Dermis blood vessel endothelial cell (primary cell): ENCODE measurements around the gene DTL. TPM values are rescaled to one million over a fixed set of nuclear protein-coding genes. Genes with fewer than 3 reads are reported as not detected.

Experiments used
- DNase-seq: peaks from one replicate; pipeline ENCODE4 v3.0.0; 2010
- total RNA-seq: library from RNA; depleted of rRNA; stranded (reverse); fragments of >200 nt; gene quantifications from 2 replicates; pipeline ENCODE4 v1.2.3, GENCODE V29; 2014

The DTL gene
- total RNA-seq, 1 donor from 2014 or later = 12.6 TPM

GRCh38 chr1:212098310-212098709 lies 62.8 kb downstream of the DTL start:
- DNase-seq = no peak

GRCh38 chr1:212098771-212099170 lies 63.2 kb downstream of the DTL start:
- DNase-seq = no peak

DNA sequence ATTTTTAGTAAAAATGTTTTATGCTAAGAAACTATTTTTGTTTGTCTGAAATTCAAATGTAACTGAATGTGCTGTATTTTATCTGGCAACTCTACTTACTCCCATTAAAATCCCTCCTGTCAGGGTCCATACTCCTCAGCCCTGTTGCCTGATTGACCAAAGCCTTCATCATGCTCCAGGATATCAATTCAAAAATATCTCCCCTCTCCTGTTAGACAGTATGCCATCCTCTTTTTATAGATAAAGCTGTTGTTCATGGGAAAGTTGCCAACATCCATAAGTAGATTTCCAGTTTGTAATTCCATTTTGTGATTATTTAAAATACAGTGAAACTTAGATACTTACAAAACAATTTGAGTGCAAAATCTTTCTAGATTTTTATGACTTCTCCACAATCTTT lies 65.7 kb downstream of the DTL start:
- no peak for DNase-seq

DNA sequence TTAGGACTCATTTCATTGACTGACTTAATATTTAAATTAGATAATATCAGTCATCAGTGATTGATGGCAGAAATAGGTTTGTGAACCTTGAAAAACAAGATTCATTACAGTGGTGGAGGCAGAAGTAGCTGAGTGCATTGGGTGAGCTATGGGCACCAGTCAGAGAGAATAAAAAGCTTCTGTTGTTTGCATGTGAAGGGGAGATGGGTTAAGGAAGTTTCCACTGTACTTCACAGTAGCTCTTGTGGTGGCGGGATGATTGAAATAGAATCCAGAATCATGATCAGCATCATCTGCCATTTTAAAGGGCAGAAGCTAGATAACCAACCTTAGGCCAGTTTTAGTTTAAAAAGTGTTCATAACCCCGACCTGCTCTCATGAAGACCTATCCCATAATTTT lies 66.2 kb downstream of the DTL start:
- no peak for DNase-seq

DNA sequence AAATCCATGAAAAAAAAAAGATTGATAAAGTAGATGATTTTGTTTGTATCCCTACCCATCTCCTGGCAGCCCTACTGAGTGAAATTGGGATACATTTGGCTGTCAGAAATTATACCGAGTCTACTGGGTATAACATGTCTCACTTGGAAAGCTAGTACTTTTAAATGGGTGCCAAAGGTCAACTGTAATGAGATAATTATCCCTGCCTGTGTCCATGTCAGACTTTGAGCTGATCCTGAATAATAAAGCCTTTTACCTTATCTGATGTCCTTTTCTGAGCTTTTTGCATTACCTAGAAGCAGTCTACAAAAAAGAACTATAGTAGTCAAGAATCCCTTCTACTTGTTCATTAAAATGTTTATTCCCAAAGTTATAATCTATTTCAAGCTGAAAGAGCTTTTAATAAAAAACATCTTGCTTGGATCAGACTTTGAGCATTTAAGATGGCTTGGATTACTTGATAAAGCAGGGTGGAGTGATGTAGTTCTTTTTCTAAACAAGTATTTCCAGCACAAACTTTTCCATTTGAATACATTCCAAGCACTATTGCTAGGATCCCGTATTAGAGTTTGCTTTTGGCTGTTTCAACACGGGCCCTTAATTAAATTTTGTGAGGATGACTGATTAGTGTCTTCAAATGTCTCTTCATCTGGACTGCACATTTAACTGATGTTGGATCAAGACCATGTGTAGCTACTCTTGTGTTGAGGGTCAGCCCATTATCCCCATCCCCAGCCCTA lies 69.2 kb downstream of the DTL start:
- no peak for DNase-seq

DNA sequence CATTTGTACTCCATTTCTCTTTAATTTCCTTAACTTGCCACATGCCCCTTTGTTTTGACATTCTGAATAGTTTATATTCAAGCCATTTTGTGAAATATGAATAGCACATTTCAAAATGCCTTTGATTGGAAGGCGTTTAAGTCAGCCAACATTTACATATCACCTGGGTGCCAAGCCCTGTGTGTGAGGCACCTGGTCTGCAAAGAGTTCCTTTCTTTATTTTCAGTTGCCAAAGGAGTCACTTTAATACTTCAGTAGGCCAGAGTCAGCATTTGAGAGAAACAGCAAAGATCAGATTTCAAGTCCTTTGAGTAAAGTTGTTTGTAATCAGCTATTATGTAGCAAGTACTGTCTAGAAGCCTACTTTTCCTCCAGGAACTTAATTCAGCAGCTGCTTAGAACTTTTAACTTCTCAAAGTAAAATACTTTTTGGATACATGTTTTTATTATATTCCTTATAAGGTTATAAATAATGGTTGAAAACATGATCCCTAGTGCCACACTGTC lies 70.8 kb downstream of the DTL start:
- no peak for DNase-seq

DNA sequence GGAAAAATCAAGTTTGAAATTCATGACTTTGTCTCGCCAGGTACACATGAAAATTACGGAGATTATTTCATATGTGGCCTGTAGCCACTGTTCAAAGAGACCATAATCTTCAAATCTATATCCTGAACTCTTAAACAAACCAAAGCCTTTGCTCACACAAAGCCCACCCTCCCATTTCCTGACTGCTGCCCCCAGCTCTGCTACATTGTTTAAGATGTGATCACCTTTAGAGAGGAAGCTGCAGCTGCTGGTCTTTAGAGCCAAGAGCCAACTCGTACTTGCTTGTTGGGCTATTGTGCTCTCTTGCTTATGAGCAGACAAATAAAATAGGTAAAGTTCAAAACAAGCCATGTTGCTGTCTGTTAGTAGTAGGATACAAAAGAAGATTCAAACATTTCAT lies 71.9 kb downstream of the DTL start:
- peak; percentile 86 for DNase-seq

DNA sequence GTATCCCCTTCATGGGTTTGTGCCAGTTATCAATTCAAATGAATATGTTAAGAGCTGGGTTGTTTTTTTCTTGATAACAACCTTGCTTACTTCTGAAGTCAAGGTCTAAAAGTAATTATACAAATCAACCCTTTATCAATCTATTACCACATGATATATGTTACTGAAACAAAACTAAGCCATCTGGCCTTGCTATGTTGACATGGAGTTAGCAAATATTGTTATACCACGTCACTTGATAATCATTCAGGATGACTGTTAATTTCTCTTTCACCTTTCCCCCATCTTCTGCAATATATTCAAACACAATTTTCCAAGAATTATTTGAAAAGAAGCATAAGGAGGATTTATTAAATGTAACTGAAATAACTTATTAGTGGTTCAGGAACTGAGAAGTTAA lies 72.6 kb downstream of the DTL start:
- no peak for DNase-seq

- DNase-seq = no peak
Observed at GRCh38 chr1:212108981-212109380, 73.4 kb downstream of the DTL start.

DNA sequence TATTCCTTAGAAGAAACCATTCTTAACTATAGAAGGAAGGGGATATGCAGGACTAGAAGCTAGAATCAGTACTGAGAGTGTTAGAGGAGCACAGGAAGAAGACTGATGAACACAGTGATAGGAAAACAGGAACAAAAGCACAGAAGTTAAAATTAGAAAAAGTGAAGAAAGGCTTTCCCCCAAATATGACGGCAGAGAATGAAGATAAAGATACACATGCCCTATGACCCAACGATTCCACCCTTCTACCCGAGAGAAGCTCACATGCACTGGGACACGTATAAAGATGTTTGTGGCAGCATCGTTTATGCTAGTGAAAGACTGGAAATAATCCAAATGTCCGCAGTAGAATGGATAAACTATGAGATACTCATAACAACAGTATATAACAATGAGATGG lies 74.2 kb downstream of the DTL start:
- no peak for DNase-seq

- DNase-seq = peak; percentile 51
Observed at GRCh38 chr1:212110617-212111016, 75.1 kb downstream of the DTL start.

GRCh38 chr1:212111536-212111935 lies 76.0 kb downstream of the DTL start:
- DNase-seq = no peak

- no peak for DNase-seq
Observed at GRCh38 chr1:212113706-212114105, 78.2 kb downstream of the DTL start.

GRCh38 chr1:212118167-212118871 lies 82.8 kb downstream of the DTL start:
- DNase-seq = peak; percentile 52

DNA sequence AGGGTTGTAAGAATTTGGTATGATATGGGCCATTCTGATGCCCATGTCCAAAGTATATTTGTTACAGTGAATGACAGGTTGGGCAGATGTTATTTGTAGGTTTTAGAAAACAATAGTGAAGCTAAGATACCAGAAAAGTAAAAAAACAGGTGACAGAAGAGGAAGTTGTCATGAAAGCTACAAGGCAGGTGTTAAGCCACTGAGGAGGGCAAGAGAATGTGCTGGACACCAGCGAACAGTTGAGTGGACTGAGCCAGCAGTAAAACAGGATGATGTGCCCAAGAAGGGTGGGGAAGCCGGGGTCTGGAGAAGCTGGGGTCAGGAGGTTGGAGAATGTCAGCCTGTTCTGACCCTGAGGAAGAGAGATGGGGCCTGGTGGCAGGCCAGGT lies 83.3 kb downstream of the DTL start:
- DNase-seq = no peak

DNA sequence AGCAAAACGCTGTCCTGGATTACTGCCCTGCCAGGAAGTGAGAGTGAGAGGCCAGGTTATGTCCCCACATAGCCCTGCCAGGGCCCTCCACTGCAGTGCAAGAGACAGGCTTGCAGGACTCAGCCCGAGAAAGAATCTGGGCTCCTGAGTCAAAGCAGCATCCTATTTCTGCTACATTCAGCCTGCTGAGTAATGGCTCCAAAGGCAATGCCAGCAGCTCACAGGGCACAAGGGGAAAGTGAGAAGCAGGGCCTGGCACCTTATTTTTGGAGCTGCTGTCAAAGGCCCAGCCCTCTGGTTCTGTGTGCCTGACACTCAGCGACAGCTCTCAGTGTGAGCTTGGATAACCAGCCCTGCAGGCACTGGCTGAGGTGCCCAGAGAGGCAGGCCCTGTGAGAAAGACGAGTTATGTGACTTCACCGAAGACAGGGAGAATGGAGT lies 83.9 kb downstream of the DTL start:
- no peak for DNase-seq

DNA sequence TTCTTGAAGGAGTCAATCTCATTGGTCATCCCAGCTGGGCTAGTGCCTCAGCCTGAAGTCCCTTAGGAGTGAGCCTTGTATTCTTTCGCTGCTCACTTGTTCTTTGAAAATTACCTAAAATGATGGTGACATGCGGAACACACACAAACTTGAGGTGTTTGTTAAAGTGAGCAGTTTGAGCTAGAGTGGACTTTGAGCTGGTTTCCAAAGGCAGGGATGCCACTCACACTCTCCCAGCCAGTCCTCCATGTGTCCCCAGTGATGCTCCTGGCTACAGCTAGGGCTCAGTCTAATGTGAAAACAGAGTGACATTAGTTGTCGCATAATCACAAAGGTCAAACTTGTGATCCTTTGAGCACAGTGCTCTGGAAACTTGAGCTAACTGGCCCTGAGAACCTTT lies 84.3 kb downstream of the DTL start:
- DNase-seq = no peak

GRCh38 chr1:212121779-212122178 lies 86.2 kb downstream of the DTL start:
- no peak for DNase-seq

DNA sequence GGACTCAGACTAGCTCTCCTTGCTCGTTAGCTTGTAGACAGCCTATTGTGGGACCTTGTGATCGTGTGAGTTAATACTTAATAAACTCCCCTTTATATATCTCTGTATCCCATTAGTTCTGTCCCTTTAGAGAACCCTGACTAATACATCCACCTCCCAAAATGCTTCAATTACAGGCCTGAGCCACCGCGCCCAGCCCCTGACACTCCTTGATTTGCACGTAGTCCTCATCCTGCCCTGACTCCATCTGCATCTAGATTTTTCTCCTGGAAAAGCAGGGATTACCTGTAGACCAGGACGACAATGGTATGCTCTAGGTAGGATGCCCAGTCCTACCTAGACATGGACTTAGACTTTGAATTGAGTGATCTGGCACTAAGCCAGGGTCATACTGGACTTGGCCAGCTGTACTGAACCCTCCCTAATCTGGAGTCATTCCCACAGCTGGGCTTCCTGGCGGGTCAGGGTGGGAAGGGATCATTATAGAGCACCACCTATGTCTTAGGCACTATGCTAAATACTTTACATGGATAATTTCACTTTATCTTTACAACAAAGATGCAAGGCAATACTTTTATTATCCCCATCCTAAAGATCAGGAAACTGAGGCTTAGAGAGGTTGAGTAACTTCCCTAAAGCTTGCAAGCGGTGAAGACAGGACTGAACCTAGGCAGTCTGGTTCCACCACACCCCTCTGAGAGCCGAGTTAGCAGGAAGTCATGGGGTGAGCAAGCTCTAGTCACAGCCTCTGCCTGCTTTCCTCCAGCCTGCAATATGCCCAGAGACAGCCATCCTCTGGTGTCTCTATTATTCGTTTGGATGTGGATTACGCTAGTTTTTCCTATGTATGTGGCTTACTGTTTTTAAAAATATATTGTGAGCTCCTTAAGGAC lies 89.4 kb downstream of the DTL start:
- peak; percentile 49 for DNase-seq

DNA sequence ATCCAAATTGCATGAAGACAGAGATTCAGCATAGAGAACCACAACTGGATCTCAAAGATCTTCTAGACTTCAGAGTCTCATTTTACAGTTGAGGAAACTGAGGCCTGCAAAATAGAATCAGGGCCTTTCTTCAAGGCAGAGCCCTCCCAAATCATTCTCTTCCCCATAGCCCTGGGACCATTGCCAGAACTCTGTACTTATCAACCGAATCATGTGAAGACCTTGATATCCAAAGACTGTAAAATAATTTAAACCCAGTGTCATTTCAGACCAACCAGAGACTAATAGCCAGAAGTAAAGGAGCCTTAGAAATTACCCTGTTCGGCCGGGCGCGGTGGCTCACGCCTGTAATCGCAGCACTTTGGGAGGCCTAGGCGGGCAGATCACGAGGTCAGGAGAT lies 90.1 kb downstream of the DTL start:
- no peak for DNase-seq

GRCh38 chr1:212127221-212127620 lies 91.7 kb downstream of the DTL start:
- DNase-seq = no peak

- DNase-seq = no peak
Observed at GRCh38 chr1:212129781-212130180, 94.2 kb downstream of the DTL start.

GRCh38 chr1:212132025-212132424 lies 96.5 kb downstream of the DTL start:
- DNase-seq = no peak
